Neuronal stem cell (in vitro differentiated cells): ENCODE results near the gene KHDC1L.
A peak's percentile ranks its signal among the peaks of the same experiment; 100 is the strongest.

Source experiments
- DNase-seq: peaks from one replicate; pipeline ENCODE4 v3.0.0-alpha.2; 2013; ENCODE audit warnings: low spot score
- H2AFZ ChIP-seq: one replicate; pipeline ENCODE4 v1.6.1; 2013; ENCODE audit warnings: mild to moderate bottlenecking, low read length, inconsistent platforms
- H2AK5ac ChIP-seq: 2 replicates; pipeline ENCODE4 v1.6.1; 2013; ENCODE audit warnings: low read depth, mild to moderate bottlenecking, inconsistent platforms, low read length, moderate library complexity, mixed read lengths
- H2BK120ac ChIP-seq: 2 replicates; pipeline ENCODE4 v1.6.1; 2013; ENCODE audit warnings: low read depth, mild to moderate bottlenecking, inconsistent platforms, low read length, moderate library complexity, mixed read lengths
- H2BK12ac ChIP-seq: one replicate; pipeline ENCODE4 v1.6.1; 2013; ENCODE audit warnings: low read length, inconsistent platforms
- H2BK15ac ChIP-seq: 2 replicates; pipeline ENCODE4 v1.6.1; 2013; ENCODE audit warnings: mild to moderate bottlenecking, low read length, inconsistent platforms, mixed read lengths
- H2BK5ac ChIP-seq: one replicate; pipeline ENCODE4 v1.6.1; 2013; ENCODE audit warnings: inconsistent platforms, mild to moderate bottlenecking, low read length, moderate library complexity
- H3K14ac ChIP-seq: one replicate; pipeline ENCODE4 v1.6.1; 2013; ENCODE audit warnings: low read length, inconsistent platforms
- H3K18ac ChIP-seq: 2 replicates; pipeline ENCODE4 v1.6.1; 2013; ENCODE audit warnings: low read length, inconsistent platforms
- H3K23ac ChIP-seq: 2 replicates; pipeline ENCODE4 v1.6.1; 2013; ENCODE audit warnings: low read depth, mild to moderate bottlenecking, mixed read lengths, low read length, inconsistent platforms; ENCODE audit not compliant: poor library complexity
- H3K27ac ChIP-seq: replicated peaks from 3 replicates; pipeline ENCODE4 v1.5.1; 2013; ENCODE audit warnings: low read length, inconsistent platforms
- H3K27me3 ChIP-seq, 3 experiments: 2 replicates each; pipeline ENCODE4 v1.6.1; 2013; ENCODE audit warnings: low read length in 3 of 3, mild to moderate bottlenecking in 2 of 3, inconsistent platforms in 1 of 3, low read depth in 1 of 3, mixed read lengths in 1 of 3, moderate library complexity in 1 of 3; ENCODE audit not compliant: control insufficient read depth in 3 of 3, insufficient read depth in 3 of 3
- H3K36me3 ChIP-seq, 2 donors: replicated peaks in 1 of 2; 2 replicates each; pipeline ENCODE4 v1.6.1; 2013; ENCODE audit warnings: low read length in 2 of 2; ENCODE audit not compliant: control insufficient read depth in 2 of 2, insufficient read depth in 2 of 2
- H3K4ac ChIP-seq: 2 replicates; pipeline ENCODE4 v1.6.1; 2013; ENCODE audit warnings: inconsistent platforms, mild to moderate bottlenecking, low read length, moderate library complexity
- H3K4me1 ChIP-seq, 2 donors: 1 replicate in 1 of 2; 2 replicates in 1 of 2; pipeline ENCODE4 v1.6.1; 2013; ENCODE audit warnings: low read length in 2 of 2, low read depth in 1 of 2; ENCODE audit not compliant: control insufficient read depth in 2 of 2, insufficient read depth in 1 of 2
- H3K4me2 ChIP-seq: one replicate; pipeline ENCODE4 v1.6.1; 2013; ENCODE audit warnings: mild to moderate bottlenecking, low read length, inconsistent platforms; ENCODE audit not compliant: insufficient read depth, poor library complexity, severe bottlenecking
- H3K4me3 ChIP-seq, 2 donors: 2 replicates each; pipeline ENCODE4 v1.5.1; 2013; ENCODE audit warnings: low read length in 2 of 2, mild to moderate bottlenecking in 2 of 2, inconsistent platforms in 1 of 2, moderate library complexity in 1 of 2
- H3K79me1 ChIP-seq: one replicate; pipeline ENCODE4 v1.6.1; 2013; ENCODE audit warnings: low read depth, mild to moderate bottlenecking, inconsistent platforms, low read length, moderate library complexity
- H3K9ac ChIP-seq: one replicate; pipeline ENCODE4 v1.6.1; 2013; ENCODE audit warnings: mild to moderate bottlenecking, low read depth, low read length, inconsistent platforms; ENCODE audit not compliant: poor library complexity
- H3K9me3 ChIP-seq, 2 donors: replicated peaks in 1 of 2; 2 replicates each; pipeline versions ENCODE3 to v1.6.1; 2013; ENCODE audit warnings: low read length in 2 of 2, mild to moderate bottlenecking in 2 of 2, inconsistent platforms in 1 of 2, low read depth in 1 of 2, mixed read lengths in 1 of 2, moderate library complexity in 1 of 2; ENCODE audit not compliant: control insufficient read depth in 2 of 2, insufficient read depth in 1 of 2
- H4K8ac ChIP-seq: one replicate; pipeline ENCODE4 v1.6.1; 2013; ENCODE audit warnings: low read depth, mild to moderate bottlenecking, inconsistent platforms, low read length, moderate library complexity
- H4K91ac ChIP-seq: one replicate; pipeline ENCODE4 v1.6.1; 2013; ENCODE audit warnings: low read length, low read depth, mild to moderate bottlenecking, inconsistent platforms; ENCODE audit not compliant: poor library complexity
- WGBS, 2 donors: extraction: QIAGEN DNeasy Blood & Tissue Kit; methylation state at CpG; one replicate each; pipeline ENCODE4 v1.1.7; 2013; ENCODE audit warnings: missing lambda C conversion rate in 2 of 2, mixed read lengths in 1 of 2; ENCODE audit not compliant: insufficient read length in 2 of 2, insufficient replicate concordance in 1 of 2; ENCODE audit errors: extremely low coverage in 2 of 2; 5-methylcytosine and 5-hydroxymethylcytosine counted together

KHDC1L gene

GRCh38 chr6:73182021-73182607, 43.2 kb downstream of the KHDC1L start:
- H3K9ac ChIP-seq, result no peak overlapping the region
- DNase-seq, result no peak
- H2BK5ac ChIP-seq, result no peak overlapping the region
- WGBS, 2 donors, result no CpG with 5 or more reads among the region's 2 CpGs
- no peak overlapping the region for H2BK120ac ChIP-seq
- no peaks in the 10 kb centered on the region for H3K79me1 ChIP-seq
- no peak overlapping the region for H3K14ac ChIP-seq
- H4K91ac ChIP-seq, result no peak overlapping the region
- H4K8ac ChIP-seq, result no peak overlapping the region
- no peak overlapping the region for H3K4me3 ChIP-seq
- H3K27me3 ChIP-seq, result no peaks in the 10 kb centered on the region
- H2AK5ac ChIP-seq, result no peak overlapping the region
- H3K9me3 ChIP-seq, result no peaks in the 10 kb centered on the region
- H2BK15ac ChIP-seq, result no peak overlapping the region
- no peak overlapping the region for H3K23ac ChIP-seq
- H3K4me1 ChIP-seq, result no peaks in the 10 kb centered on the region
- H3K36me3 ChIP-seq, result no peaks in the 10 kb centered on the region
- H3K4me2 ChIP-seq, result no peak overlapping the region
- H2BK12ac ChIP-seq, result no peak overlapping the region
- H3K27ac ChIP-seq, result no peak overlapping the region
- H3K4ac ChIP-seq, result no peak overlapping the region
- H3K18ac ChIP-seq, result no peak overlapping the region
- no peak overlapping the region for H2AFZ ChIP-seq

GRCh38 chr6:73180763-73181619, 44.3 kb downstream of the KHDC1L start:
- Histone ChIP-seq H4K8ac (no peak overlapping the region), H2BK12ac (no peak overlapping the region), H3K23ac (no peak overlapping the region), H3K27ac (no peak overlapping the region), H3K27me3 (no peaks in the 10 kb centered on the region), H3K9me3 (no peaks in the 10 kb centered on the region), H2AFZ (no peak overlapping the region), H3K4me2 (no peak overlapping the region), H2BK120ac (no peak overlapping the region), H3K4me1 (no peaks in the 10 kb centered on the region), H3K79me1 (no peaks in the 10 kb centered on the region), H3K36me3 (no peaks in the 10 kb centered on the region), H3K9ac (no peak overlapping the region), H3K14ac (no peak overlapping the region), H2AK5ac (no peak overlapping the region), H3K4me3 (no peak overlapping the region), H3K4ac (no peak overlapping the region), H2BK5ac (no peak overlapping the region), H2BK15ac (no peak overlapping the region), H3K18ac (no peak overlapping the region), H4K91ac (no peak overlapping the region)
- DNase-seq, result peak; percentile 24
- WGBS, 2 donors, result no CpG with 5 or more reads among the region's 7 CpGs

GRCh38 chr6:73180076-73180738, 45.1 kb downstream of the KHDC1L start:
- no peaks in the 10 kb centered on the region for H3K4me1 ChIP-seq
- H3K27ac ChIP-seq, result no peak overlapping the region
- no peak overlapping the region for H4K91ac ChIP-seq
- no peak overlapping the region for H2BK120ac ChIP-seq
- no peaks in the 10 kb centered on the region for H3K36me3 ChIP-seq
- H3K27me3 ChIP-seq, result no peaks in the 10 kb centered on the region
- no peak overlapping the region for H3K14ac ChIP-seq
- H3K9me3 ChIP-seq, result no peaks in the 10 kb centered on the region
- H4K8ac ChIP-seq, result no peak overlapping the region
- no peak overlapping the region for H2BK15ac ChIP-seq
- no peak overlapping the region for H2AFZ ChIP-seq
- H3K18ac ChIP-seq, result no peak overlapping the region
- H3K4ac ChIP-seq, result no peak overlapping the region
- no peak overlapping the region for H2AK5ac ChIP-seq
- WGBS, 2 donors, result no CpG with 5 or more reads among the region's 6 CpGs
- H3K4me2 ChIP-seq, result no peak overlapping the region
- H3K23ac ChIP-seq, result no peak overlapping the region
- no peak overlapping the region for H2BK5ac ChIP-seq
- no peak overlapping the region for H3K9ac ChIP-seq
- H3K4me3 ChIP-seq, result no peak overlapping the region
- no peaks in the 10 kb centered on the region for H3K79me1 ChIP-seq
- no peak for DNase-seq
- no peak overlapping the region for H2BK12ac ChIP-seq
